HUES6 (cell line): Measurements from ENCODE around the gene ADARB2.

Source experiments
- H3K27ac ChIP-seq: 2 replicates; pipeline ENCODE4 v1.7.0; 2013; ENCODE audit warnings: low read depth, mild to moderate bottlenecking, low read length, inconsistent platforms
- H3K27me3 ChIP-seq: 2 replicates; pipeline ENCODE4 v1.6.1; 2013; ENCODE audit warnings: low read length; ENCODE audit not compliant: control insufficient read depth, insufficient read depth
- H3K36me3 ChIP-seq: 2 replicates; pipeline ENCODE4 v1.6.1; 2013; ENCODE audit warnings: low read length; ENCODE audit not compliant: control insufficient read depth, insufficient read depth
- H3K4me1 ChIP-seq: 2 replicates; pipeline ENCODE4 v1.6.1; 2013; ENCODE audit warnings: low read length; ENCODE audit not compliant: control insufficient read depth, insufficient read depth
- H3K4me3 ChIP-seq: 2 replicates; pipeline ENCODE4 v1.5.1; 2013; ENCODE audit warnings: low read depth, low read length
- H3K9ac ChIP-seq: one replicate; pipeline ENCODE4 v1.6.1; 2013; ENCODE audit warnings: mild to moderate bottlenecking, low read length
- H3K9me3 ChIP-seq: 2 replicates; pipeline ENCODE4 v1.6.1; 2013; ENCODE audit warnings: low read depth, low read length; ENCODE audit not compliant: control insufficient read depth, insufficient read depth

Gene ADARB2

DNA sequence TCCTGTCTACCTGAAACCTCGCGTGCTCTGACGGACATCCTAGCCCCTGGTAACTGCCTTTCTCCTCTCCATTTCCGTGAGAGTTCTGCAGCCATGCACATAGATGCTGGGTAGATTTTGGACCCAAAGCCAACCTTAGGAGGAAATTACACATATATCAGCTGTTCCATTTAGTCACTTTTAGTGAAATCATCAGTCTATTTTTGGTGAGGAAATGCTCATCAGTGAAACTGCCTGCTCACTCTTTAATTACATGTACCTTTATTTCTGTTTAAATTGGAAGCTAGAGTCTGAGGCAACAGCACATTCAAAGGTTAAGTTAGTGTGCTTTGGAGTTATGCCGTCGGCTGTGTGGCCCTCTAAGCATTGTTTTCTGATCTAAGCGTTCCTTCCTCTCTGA, 449.8 kb downstream of the ADARB2 start:
- no peaks in the 10 kb centered on the region for H3K9me3 ChIP-seq
- no peak overlapping the region for H3K27ac ChIP-seq
- peaks cover 7% of the 10 kb centered on the region for H3K4me1 ChIP-seq
- no peak overlapping the region for H3K9ac ChIP-seq
- no peaks in the 10 kb centered on the region for H3K27me3 ChIP-seq
- H3K36me3 ChIP-seq = no peaks in the 10 kb centered on the region
- no peak overlapping the region for H3K4me3 ChIP-seq

DNA sequence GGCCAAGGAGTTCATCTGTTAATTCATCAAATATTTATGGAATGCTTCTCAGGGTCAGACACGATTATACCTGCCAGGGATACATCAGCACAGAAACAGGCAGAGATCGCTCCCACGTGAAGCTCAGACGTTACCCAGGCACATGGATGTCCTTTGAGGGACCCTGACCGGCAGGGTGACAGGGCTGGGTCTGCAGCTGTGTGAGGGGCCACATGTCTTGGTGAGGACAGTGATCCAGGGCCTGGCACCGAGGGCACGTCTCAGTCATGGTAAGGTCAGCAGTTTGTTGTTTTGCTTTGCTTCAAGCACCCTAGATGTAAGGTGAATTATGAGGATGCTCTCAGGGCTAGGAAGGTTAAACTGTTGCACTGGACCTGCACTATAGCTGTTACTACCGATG, 453.2 kb downstream of the ADARB2 start:
- Histone ChIP-seq H3K27ac (no peak overlapping the region), H3K27me3 (no peaks in the 10 kb centered on the region), H3K36me3 (no peaks in the 10 kb centered on the region), H3K9ac (no peak overlapping the region), H3K4me3 (no peak overlapping the region), H3K9me3 (no peaks in the 10 kb centered on the region), H3K4me1 (peaks cover 4% of the 10 kb centered on the region; the same call in 1 of the 2 replicates)

DNA sequence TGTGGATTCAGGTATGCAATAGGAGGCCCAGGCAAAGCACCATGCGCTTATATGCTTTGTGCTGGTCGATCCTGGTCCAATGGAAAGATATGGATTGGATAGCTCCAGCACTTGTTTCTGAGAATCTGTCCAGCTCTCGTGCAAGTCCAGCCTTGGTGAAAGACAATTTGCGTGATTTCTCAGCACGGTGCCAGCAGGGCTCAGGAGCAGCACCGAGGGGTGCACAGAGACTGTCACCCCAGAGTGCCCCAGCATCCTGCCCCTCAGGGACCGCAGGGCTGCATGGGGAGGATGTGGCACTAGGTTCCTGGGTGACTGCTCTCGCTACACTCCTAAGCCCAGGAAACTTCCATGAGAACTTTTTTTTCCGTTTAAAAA, 455.9 kb downstream of the ADARB2 start:
- Histone ChIP-seq H3K27ac (no peak overlapping the region; the same call in 1 of the 2 replicates), H3K4me3 (no peak overlapping the region), H3K27me3 (no peaks in the 10 kb centered on the region), H3K4me1 (peaks cover 4% of the 10 kb centered on the region; the same call in 1 of the 2 replicates), H3K9me3 (no peaks in the 10 kb centered on the region), H3K9ac (peak overlapping the region; percentile 16), H3K36me3 (no peaks in the 10 kb centered on the region)

DNA sequence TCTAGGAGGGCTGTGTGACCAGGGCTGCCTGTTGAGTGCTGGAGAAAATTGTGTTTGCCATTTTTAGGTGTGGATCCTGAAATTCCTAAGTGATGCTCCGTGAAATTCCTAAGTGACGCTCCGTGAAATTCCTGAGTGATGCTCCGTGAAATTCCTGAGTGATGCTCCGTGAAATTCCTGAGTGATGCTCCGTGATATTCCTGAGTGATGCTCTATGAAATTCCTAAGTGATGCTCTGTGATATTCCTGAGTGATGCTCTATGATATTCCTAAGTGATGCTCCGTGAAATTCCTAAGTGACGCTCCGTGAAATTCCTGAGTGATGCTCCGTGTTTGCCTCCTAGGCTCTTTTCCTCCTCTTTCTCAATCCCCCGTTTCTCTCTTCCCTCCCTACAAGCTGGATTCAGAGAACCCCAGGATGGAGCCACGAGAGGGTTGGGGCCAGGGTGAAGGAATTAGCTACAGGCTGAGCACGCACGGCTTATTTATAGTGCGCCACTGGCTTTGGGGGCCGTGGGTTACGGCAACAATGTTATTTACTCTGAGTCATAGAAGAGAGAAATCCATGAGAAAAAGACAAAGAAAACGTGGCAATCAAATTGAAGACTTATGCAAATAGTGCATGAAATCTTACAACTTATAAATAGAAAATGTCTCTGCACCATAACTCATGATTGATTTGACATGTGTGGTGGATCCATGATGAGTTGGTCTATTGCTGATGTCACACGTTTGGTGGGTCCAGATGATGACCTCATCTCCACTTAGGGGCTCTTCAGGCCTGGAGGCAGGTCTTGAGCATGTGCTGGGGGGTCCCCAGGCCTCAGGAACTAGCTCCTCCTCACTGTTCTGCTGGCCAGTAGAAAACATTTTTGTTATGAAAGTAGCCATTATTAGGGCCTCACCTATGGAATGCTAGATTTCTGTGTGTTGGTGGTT, 456.6 kb downstream of the ADARB2 start:
- Histone ChIP-seq H3K27ac (no peak overlapping the region; the same call in 1 of the 2 replicates), H3K4me1 (peaks cover 4% of the 10 kb centered on the region; the same call in 1 of the 2 replicates), H3K36me3 (no peaks in the 10 kb centered on the region), H3K9ac (peak overlapping the region; percentile 16), H3K9me3 (no peaks in the 10 kb centered on the region), H3K4me3 (no peak overlapping the region), H3K27me3 (no peaks in the 10 kb centered on the region)

DNA sequence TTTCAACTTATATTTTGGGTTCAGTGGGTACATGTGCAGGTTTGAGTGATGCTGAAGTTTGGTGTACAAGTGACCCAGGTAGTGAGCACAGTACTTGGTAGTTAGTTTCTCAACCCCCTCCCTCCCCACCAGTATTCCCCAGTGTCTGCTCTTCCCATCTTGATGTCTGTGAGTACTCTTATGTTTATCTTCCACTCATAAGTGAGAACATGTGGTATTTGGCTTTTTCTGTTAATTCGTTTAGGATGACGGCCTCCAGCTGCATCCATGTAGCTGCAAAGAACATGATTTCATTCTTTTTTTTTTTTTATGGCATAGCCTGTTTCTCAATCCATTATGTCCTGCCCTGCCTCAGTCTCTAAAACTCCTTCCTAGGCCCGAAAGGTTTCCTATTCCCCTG, 459.0 kb downstream of the ADARB2 start:
- Histone ChIP-seq H3K27ac (no peak overlapping the region), H3K36me3 (no peaks in the 10 kb centered on the region), H3K4me1 (peaks cover 4% of the 10 kb centered on the region; the same call in 1 of the 2 replicates), H3K4me3 (no peak overlapping the region), H3K9me3 (no peaks in the 10 kb centered on the region), H3K9ac (no peak overlapping the region), H3K27me3 (no peaks in the 10 kb centered on the region)

DNA sequence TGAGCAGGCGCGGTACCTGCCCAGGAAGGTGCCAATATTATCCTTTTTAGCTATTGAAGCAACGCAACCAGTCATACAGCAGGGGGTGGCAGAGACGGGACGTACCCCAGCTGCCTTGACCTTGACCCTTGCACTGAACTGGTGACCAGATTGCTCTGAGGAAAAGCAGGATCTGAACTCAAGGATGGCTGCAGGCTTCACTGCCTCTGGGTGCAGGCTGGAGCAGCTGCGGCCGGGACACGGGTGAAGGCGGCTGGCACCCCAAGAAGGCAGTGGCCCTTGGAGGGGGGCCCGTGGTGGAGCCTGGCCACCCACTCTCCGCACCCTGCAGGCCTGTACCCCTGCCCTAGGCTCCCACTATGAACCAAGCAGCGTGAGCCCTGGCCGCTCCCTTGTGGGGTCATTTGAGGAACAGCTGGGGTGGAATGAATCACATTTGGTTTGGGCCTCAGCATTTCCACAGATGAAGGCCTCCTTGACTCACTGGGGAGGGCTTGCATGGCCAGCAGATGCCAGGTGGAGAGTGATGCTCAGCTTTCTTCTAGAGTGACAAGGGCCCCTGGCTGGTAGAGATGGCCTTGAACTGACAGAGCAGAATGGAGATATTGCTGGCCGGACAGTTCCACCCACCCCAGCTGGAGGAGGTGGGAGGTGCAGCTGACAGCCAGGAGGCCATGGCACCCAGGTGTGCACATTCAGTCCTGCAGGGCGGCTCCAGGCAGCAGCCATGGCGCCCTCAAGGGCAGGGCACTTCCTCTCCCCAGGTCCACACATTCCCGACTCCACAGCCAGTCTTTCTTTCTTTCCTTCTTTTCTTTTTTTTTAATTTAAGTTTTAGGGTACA, 462.4 kb downstream of the ADARB2 start:
- H3K36me3 ChIP-seq = no peaks in the 10 kb centered on the region
- H3K9ac ChIP-seq = no peak overlapping the region
- no peaks in the 10 kb centered on the region for H3K9me3 ChIP-seq
- no peaks in the 10 kb centered on the region for H3K27me3 ChIP-seq
- peaks cover 13% of the 10 kb centered on the region for H3K4me1 ChIP-seq
- no peak overlapping the region for H3K27ac ChIP-seq
- no peak overlapping the region for H3K4me3 ChIP-seq

DNA sequence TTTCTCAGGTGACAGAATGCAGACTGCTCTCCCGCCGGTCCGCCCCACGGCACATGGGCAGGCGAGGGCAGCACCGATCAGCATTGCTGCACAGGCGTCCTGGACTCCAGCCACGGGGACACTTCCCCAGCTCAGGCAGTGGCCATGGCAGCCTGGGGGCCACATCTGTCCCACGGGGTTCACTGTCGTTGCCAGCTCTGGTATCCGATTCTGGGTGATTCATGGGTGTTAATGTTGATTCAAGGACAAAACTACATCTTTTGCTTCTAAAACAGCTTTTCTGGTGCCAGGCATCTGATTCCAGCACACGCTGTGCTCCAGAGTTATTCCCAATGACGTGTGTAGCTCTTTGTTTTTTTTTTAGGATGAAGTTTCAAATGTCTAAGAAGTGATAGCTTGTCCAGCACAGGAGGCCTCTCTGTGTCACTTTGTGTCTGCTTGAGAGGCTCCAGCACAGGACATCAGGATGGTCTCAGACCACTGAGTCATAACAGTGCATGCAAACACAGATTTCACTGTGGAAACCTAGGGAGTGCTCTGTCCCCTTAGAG, 463.1 kb downstream of the ADARB2 start:
- Histone ChIP-seq H3K27ac (no peak overlapping the region), H3K9ac (no peak overlapping the region), H3K4me1 (peaks cover 13% of the 10 kb centered on the region), H3K36me3 (no peaks in the 10 kb centered on the region), H3K4me3 (no peak overlapping the region), H3K27me3 (no peaks in the 10 kb centered on the region), H3K9me3 (no peaks in the 10 kb centered on the region)

DNA sequence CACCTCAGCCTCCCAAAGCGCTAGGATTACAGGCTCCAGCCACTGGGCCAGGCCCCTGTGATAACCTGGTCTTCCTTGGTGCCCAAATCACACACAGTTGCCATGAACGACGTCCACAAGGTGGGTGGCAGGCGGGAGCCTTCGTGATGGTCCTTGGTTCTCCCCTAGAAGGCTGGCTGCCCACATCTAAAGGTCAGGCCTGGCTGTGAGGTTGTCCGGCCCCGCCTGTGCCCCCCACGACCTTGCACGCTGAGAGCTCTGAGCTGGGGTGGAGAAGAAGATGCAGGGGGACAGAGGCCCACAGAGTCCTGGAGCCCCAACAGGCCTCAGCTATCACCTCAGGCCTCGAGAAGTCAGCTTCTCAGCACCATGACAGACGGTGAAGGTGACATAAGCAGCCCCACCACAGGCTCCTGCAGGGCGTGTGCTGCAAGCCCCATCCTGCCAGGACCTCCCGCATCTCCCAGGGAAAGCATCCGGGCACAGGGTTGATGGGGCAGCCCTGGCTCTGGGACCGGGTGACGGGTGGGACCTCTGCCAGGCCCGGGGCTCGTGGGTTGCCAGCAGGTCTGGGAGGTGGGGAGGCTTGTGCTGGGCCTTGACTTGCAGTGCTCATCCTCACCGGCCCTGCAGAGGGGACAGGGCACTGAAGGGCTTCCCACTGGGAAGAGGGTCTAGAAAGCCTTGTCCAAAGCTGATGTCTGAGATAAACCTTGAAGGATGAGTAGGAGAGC, 463.8 kb downstream of the ADARB2 start:
- H3K27me3 ChIP-seq = no peaks in the 10 kb centered on the region
- no peaks in the 10 kb centered on the region for H3K9me3 ChIP-seq
- peaks cover 13% of the 10 kb centered on the region for H3K4me1 ChIP-seq
- H3K36me3 ChIP-seq = no peaks in the 10 kb centered on the region
- no peak overlapping the region for H3K9ac ChIP-seq
- no peak overlapping the region for H3K27ac ChIP-seq
- H3K4me3 ChIP-seq = no peak overlapping the region

DNA sequence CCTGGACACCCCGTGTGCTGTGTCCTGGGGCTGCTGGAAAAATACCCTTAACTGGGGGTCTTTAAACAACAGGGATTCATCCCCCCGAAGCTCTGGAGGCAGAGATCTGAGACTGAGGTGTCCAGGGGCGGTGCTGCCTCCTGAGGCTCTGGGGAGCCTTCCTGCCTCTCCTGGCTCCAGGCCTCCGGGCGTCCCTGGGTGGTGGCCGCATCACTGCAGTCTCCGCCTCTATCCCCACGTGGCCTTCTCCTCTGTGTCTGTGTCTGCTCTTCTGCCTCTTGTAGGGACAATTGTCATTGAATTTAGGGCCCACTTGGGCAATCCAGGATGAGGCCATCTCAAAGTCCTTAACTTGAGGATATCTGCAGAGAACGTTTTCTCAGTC, 464.6 kb downstream of the ADARB2 start:
- Histone ChIP-seq H3K36me3 (no peaks in the 10 kb centered on the region), H3K9ac (no peak overlapping the region), H3K27me3 (no peaks in the 10 kb centered on the region), H3K4me1 (peaks cover 13% of the 10 kb centered on the region), H3K9me3 (no peaks in the 10 kb centered on the region), H3K4me3 (no peak overlapping the region), H3K27ac (0 out of 2 replicates have a peak overlapping the region, but pooled peaks have one; percentile 15)

DNA sequence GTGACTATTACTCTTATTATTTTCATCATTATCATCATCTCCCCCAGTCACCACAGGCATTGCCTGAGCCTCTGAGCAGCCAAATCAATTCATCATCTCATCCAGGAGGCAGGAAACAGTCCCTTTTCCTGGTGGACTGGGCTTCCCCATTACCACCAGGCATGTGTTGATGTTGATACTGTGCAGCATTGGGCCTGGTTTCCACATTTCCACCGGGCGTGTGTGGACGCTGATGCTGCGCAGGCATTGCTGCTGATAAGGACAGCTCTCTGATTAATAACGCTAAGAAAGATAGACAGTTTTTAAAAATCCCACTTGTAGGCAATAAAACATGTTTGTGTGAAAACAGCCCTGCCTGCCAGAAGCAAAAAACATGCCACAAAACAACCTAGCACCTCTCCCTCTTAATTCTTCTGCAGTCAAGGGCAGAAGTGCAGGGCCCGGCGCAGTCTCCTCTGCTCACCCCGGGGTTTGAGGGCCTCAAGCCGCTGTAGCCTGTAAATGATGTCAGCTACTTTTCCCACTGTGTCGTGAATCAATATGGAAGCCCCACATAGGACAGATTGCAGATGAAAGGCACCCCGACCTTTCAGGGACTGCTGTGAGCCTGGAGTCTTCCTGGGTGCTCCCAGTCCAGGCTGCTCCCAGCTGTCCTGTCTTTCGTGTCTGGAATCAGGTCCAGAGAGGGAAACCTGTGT, 465.1 kb downstream of the ADARB2 start:
- H3K4me3 ChIP-seq = no peak overlapping the region
- peaks cover 13% of the 10 kb centered on the region for H3K4me1 ChIP-seq
- 0 out of 2 replicates have a peak overlapping the region, but pooled peaks have one; percentile 15 for H3K27ac ChIP-seq
- no peaks in the 10 kb centered on the region for H3K36me3 ChIP-seq
- no peaks in the 10 kb centered on the region for H3K9me3 ChIP-seq
- H3K27me3 ChIP-seq = no peaks in the 10 kb centered on the region
- no peak overlapping the region for H3K9ac ChIP-seq
